HTERT RPE-1 (cell line): ENCODE data around the gene SLC66A1.
"Not testable (repeated sequence)": the region's sequence is repeated elsewhere in the genome, so short reads cannot be mapped to it uniquely, and the experiment has no call there.

Experiments
- in situ Hi-C: fragments of 300-500 bp; cut with MboI; formaldehyde crosslinking; loops from 4 replicates; pipeline ENCODE4 v1.14.3; 2020; ENCODE audit warnings: low sequenced_read_pairs

The SLC66A1 gene, protein sequence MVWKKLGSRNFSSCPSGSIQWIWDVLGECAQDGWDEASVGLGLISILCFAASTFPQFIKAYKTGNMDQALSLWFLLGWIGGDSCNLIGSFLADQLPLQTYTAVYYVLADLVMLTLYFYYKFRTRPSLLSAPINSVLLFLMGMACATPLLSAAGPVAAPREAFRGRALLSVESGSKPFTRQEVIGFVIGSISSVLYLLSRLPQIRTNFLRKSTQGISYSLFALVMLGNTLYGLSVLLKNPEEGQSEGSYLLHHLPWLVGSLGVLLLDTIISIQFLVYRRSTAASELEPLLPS

GRCh38 chr1:19311931-19312781 lies at the start of gene SLC66A1, which contains the start of gene AKR7A2:
SLC66A1 (plus strand) TSS chr1:19312326; CDS start chr1:19317678, 5,352 bp downstream.
AKR7A2 (minus strand) TSS chr1:19312144; CDS start chr1:19312124, 20 bp downstream.
- in situ Hi-C loops = no loop called here

DNA sequence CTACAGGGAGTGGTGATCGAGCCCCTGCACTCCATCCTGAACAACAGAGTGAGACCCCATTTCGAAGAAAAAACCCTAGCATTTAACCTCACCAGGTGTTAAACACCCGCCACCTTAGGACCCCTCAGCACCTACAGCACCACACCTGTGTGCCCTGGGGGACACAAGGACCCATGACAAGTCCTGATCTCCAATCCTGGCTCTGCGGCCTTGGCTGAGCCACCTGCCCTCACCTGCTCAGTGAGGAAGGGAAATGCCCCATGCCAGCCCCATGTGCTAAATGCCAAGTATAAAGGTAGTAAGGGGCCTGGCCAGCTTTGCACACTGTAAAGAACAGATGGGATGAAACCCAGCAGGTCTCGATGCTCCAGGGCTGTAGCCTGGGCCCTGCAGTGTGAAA lies 49.4 kb upstream of the SLC66A1 start:
- in situ Hi-C loops = no loop called here

DNA sequence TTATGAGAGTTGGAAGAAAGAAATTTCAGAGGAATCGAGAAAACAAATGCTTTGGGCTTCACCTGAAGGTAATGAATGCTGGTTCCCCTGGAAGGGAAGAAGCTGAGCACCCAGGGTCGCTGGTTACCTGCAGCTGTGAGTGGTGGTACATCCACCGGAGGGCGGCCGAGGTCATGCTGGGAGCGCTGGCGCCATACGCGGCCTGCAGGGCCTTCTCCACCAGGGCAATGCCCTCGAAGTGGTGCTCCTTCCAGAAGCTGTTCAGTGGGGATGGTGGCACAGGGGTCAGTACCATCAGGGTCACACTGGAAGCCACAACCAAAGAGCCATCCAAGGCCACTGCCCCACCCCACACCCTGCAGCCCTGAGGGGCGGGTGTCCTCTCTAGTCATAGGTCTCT lies 43.7 kb upstream of the SLC66A1 start:
- in situ Hi-C loops = no loop called here

- in situ Hi-C loops = not testable (repeated sequence)
These were observed 42.4 kb upstream of the SLC66A1 start for GRCh38 chr1:19269427-19270342.

DNA sequence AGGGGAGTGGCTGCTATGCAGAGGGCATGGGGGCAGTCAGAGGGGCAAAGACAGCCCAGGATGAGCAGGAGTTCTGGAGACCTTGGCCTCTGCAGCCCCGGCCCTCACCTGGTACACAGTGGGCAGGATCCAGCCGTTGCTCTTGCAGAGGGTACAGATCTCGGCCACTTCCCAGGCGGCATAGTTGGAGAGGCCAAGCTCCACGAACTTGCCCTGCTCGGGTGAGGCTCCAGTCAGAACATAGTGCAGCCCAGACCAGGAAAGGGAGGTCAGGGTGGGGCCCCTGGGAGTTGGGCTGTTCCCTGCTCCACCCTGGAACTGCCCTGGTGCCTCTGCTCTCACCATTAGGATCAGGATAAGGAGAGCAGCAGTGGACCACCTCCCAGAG lies 41.8 kb upstream of the SLC66A1 start:
- in situ Hi-C loops = not testable (repeated sequence)

DNA sequence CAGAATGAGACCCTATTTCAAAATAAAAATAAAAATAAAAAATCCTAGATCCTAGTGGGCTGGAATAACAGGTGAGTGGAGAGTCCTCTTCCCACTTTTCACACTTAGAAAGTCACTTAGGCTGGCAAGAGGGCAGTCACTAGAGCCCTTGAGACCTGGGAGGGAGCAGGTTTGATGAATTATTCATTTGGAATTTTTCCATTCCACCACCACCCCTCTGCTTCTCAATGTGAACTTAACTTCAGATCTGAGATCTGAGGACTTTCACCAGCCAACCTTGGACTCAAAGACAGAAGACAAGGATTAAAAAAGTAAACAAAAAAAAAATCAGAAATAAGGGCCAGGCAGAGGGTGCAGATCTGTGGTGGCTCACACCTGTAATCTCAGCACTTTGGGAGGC lies 40.1 kb upstream of the SLC66A1 start:
- in situ Hi-C loops = no loop called here

DNA sequence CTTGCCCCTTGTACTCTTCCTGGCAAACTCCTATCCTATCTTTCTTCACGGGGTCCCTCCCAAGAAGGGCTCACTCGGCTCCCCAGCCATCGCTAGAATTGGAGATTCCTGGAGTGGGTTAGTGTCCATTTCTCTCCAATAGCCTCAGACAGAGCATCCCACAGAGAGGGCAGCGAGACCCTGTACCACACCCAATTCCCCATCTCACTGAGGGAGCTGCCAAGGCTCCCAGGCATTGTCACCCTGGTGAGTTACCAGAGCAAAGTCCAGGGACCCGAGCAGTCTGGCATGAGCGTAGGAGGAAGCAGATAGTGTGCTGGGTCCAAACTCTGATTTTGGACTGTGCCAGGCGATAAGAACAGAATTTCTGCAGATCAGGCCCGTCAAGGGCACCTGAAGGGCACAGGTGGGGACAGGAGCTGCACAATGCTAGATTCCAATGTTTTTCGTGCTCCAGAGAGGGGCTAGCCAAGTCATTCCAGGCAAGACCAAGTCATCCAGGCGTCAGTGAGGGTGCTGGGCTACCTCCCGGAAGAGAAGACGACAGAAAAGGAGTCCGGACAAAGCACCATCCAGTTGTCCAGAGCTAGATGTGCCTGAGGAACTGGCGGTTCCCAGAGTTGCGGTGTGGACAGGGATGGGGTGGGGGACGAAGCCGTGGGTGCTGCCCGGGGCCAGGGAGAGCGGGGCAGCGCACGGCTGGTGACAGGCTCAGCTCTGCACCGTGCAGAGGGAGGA lies 38.9 kb upstream of the SLC66A1 start:
- in situ Hi-C loops = no loop called here

DNA sequence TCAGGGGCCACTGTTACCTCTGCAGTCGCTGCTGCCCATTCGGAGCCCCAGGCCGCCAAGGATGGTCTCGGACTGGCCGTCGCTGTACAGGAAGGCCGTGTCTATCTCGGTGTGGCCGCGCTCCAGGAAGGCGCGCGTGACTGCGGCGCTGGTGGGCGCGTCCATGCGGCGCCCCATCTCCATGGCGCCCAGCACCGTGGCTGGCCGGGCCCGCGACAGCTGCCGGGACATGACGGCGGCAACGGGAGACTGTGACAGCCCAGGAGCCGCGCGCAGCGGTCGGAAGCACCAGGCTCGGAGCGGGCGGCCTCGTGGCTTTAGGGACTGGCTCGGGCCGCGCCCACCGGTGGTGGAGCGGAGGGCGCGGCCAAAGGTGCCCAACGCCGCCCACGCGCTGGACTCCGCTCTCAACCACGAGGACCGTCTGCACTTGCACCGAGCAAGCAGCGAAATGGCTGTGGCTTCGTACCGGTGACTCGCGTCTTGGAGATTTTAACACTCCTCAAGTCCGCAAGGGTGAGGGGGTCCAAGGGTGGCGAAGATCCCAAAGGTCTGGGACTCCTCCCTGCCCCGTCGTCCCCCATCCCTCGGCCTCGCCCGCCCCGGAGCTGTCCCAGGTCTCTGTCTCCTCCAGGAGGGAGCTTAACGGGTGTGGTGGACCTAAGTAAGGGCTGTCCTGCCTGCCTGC lies 38.1 kb upstream of the SLC66A1 start:
- in situ Hi-C loops = not testable (repeated sequence)

DNA sequence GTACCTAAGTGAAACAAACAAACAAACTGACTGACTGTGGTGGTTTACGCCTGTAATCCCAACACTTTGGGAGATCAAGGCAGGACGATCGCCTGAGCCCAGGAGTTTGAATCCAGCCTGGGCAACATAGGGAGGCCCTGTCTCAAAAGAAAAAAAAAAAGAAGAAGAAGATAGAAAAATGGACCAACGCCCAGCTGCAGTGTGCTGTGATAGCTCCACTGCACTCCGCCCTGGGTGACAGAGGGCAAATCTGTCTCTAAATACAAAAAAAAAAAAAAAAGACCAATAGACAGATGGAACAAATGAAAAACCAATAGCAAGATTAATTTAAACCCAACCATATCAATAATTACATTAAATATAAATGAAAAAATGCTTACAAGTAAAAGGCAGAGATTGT lies 37.5 kb upstream of the SLC66A1 start:
- in situ Hi-C loops = no loop called here

DNA sequence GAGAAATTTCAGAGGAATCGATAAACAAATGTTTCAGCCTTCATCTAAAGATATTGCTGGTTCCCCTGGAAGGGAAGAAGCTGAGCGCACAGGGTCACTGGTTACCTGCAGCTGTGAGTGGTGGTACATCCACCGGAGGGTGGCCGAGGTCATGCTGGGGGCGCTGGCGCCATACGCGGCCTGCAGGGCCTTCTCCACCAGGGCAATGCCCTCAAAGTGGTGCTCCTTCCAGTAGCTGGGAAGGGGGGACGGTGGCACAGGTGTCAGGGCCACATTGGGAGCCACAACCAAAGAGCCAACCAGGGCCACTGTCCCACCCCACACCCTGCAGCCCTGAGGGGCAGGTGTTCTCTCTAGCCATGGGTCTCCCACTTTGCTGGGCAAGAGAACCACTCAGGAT lies 28.2 kb upstream of the SLC66A1 start:
- in situ Hi-C loops = no loop called here

DNA sequence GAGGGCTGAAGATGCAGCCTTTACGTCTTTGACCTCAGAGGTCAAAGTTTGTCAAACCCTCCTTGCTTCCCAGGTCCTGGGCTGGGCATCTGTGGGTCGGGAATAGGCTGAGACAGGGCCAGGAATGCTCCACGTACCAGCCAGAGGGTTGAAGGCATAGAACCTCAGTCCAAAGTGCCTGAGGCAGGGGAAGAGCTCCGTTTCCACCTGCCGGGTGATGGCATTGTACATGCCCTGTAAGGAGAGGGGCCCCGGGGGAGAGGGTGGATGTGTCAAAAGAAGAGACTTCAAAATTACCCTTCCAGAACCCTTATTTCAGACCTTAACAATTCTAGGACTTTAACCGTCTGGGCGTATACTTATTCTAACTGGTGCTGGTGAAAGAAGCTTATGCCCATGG lies 27.2 kb upstream of the SLC66A1 start:
- in situ Hi-C loops = no loop called here

GRCh38 chr1:19285366-19285765 lies 26.8 kb upstream of the SLC66A1 start:
- in situ Hi-C loops = not testable (repeated sequence)

DNA sequence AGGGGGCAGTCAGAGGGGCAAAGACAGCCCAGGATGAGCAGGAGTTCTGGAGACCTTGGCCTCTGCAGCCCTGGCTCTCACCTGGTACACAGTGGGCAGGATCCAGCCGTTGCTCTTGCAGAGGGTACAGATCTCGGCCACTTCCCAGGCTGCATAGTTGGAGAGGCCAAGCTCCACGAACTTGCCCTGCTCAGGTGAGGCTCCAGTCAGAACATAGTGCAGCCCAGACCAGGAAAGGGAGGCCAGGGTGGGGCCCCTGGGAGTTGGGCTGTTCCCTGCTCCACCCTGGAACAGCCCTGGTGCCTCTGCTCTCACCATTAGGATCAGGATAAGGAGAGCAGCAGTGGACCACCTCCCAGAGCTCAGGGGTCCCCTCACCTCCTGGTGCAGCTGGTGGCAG lies 26.3 kb upstream of the SLC66A1 start:
- in situ Hi-C loops = not testable (repeated sequence)

GRCh38 chr1:19287436-19288185 lies 24.5 kb upstream of the SLC66A1 start:
- in situ Hi-C loops = no loop called here

DNA sequence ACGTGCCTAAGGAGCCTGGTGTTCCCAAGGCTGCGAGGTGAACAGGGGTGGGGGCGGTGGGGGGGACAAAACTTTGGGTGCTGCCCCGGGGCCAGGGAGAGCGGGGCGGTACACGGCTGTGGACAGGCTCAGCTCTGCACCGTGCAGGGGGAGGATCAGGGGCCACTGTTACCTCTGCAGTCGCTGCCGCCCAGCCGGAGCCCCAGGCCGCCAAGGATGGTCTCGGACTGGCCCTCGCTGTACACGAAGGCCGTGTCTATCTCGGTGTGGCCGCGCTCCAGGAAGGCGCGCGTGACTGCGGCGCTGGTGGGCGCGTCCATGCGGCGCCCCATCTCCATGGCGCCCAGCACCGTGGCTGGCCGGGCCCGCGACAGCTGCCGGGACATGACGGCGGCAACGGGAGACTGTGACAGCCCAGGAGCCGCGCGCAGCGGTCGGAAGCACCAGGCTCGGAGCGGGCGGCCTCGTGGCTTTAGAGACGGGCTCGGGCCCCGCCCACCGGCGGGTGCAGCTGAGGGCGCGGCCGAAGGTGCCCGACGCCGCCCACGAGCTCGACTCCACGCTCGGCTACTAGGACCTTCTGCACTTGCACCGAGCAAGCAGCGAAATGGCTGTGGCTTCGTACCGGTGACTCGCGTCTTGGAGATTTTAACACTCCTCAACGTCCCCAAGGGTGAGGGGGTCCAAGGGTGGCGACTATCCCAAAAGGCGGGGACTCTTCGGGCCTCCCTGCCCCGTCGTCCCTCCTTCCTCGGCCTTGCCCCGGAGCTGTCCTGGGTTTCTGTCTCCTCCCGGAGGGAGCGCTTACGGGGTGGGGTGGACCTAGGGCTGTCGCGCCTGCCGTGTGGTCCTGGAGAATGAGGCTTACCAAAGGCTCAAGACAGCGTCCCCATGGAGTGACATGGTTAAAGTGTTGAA lies 23.5 kb upstream of the SLC66A1 start, which contains the start of gene AKR7A3:
Gene AKR7A3, minus strand, starts transcription at position 447 of the 918 bp plus-strand sequence. Its CDS starts 61 bp downstream, at position 386.
- in situ Hi-C loops = not testable (repeated sequence)

GRCh38 chr1:19289244-19289643 lies 22.9 kb upstream of the SLC66A1 start:
- in situ Hi-C loops = no loop called here

- in situ Hi-C loops = no loop called here
These were observed 17.5 kb upstream of the SLC66A1 start for GRCh38 chr1:19294638-19295037.

GRCh38 chr1:19300211-19300610 lies 11.9 kb upstream of the SLC66A1 start:
- in situ Hi-C loops = no loop called here
